Colonic mucosa (tissue), 4 donors: ENCODE results near the gene SRPK2. TPM values are rescaled to one million over a fixed set of nuclear protein-coding genes. Genes with fewer than 3 reads are reported as not detected.
"Not testable (repeated sequence)": the region's sequence is repeated elsewhere in the genome, so short reads cannot be mapped to it uniquely, and the experiment has no call there.

Experiments
- DNase-seq: peaks from one replicate; pipeline ENCODE4 v3.0.0-alpha.2; 2020
- H3K27ac ChIP-seq: fragments of 200-600 bp; one replicate; pipeline ENCODE4 v1.8.0; 2021
- H3K27me3 ChIP-seq: fragments of 200-600 bp; one replicate; pipeline ENCODE4 v1.8.0; 2021
- H3K36me3 ChIP-seq: fragments of 200-600 bp; one replicate; pipeline ENCODE4 v1.8.0; 2021
- H3K4me1 ChIP-seq: fragments of 200-600 bp; one replicate; pipeline ENCODE4 v1.8.0; 2021; ENCODE audit warnings: mild to moderate bottlenecking
- H3K4me3 ChIP-seq: fragments of 200-600 bp; one replicate; pipeline ENCODE4 v1.8.0; 2021
- H3K9ac ChIP-seq, 2 donors: one replicate each; pipeline ENCODE4 v1.7.0; 2013; ENCODE audit warnings: control low read depth in 2 of 2, low read depth in 2 of 2, low read length in 2 of 2
- H3K9me3 ChIP-seq: fragments of 200-600 bp; one replicate; pipeline ENCODE4 v1.8.0; 2021
- intact Hi-C: fragments of 100-400 bp; cut with DNase I; formaldehyde crosslinking; loops from one replicate; pipeline ENCODE4 v1.14.1; 2022
- total RNA-seq, 2 donors: library from RNA; stranded (reverse); fragmentation: NEBNext Ultra II Directional in 1 of 2; extraction: Animal tissue kit (Norgen Biotek cat#: 25700) in 1 of 2; gene quantifications; one replicate each; pipeline ENCODE4 v1.2.1, GENCODE V29; 2021
- TF ChIP-seq, protein P1 (sequence below): fragments of 200-600 bp; IDR thresholded peaks from one replicate; pipeline ENCODE4 v1.8.0; 2022; ENCODE audit warnings: antibody characterized with exemption, mild to moderate bottlenecking
- donor health status: healthy.
- donor health status: DM: no; HTN: no; CAD: no.
- donor health status: DM: no; HTN: no; CAD: no.

SRPK2 gene
- total RNA-seq, 2 donors from 2014 or later = 25.0 to 30.1 TPM

DNA sequence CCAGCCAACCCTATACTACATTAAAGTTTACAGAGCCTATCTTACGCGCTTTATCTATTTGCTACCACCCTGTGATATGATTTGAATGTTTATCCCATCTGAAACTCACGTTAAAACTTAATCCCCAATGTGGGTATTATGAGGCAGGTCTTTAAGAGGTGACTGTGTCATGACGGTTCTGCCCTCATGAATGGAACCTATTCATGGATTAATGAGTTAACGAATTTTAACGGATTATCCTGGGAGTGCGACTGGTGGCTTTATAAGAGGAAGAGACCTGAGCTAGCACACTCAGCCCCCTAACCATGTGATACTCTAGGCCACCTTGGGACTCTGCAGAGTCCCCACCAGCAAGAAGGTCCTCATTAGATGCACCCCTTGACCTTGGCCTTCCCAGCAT, 37.8 kb downstream of the SRPK2 start:
- Histone ChIP-seq H3K27me3 (no peaks in the 10 kb centered on the region), H3K27ac (no peak overlapping the region), H3K9me3 (no peaks in the 10 kb centered on the region), H3K9ac (no peak overlapping the region), H3K4me3 (no peak overlapping the region), H3K4me1 (peaks cover 2% of the 10 kb centered on the region), H3K36me3 (no peaks in the 10 kb centered on the region)
- intact Hi-C loops = no loop called here
- TF ChIP-seq, protein P1, sequence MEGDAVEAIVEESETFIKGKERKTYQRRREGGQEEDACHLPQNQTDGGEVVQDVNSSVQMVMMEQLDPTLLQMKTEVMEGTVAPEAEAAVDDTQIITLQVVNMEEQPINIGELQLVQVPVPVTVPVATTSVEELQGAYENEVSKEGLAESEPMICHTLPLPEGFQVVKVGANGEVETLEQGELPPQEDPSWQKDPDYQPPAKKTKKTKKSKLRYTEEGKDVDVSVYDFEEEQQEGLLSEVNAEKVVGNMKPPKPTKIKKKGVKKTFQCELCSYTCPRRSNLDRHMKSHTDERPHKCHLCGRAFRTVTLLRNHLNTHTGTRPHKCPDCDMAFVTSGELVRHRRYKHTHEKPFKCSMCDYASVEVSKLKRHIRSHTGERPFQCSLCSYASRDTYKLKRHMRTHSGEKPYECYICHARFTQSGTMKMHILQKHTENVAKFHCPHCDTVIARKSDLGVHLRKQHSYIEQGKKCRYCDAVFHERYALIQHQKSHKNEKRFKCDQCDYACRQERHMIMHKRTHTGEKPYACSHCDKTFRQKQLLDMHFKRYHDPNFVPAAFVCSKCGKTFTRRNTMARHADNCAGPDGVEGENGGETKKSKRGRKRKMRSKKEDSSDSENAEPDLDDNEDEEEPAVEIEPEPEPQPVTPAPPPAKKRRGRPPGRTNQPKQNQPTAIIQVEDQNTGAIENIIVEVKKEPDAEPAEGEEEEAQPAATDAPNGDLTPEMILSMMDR = no peak
- no peak for DNase-seq

DNA sequence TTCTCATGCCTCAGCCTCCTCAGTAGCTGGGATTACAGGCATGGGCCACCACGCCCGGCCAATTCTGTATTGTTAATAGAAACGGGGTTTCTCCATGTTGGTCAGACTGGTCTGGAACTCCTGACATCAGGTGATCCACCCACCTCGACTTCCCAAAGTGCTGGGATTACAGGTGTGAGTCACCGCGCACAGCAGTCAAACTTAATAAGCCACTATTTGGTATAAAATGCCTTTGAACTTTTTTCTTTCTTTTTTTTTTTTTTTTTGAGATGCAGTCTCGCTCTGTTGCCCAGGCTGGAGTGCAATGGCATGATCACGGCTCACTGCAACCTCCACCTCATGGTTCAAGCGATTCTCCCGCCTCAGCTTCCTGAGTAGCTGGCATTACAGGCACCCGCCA, 40.5 kb downstream of the SRPK2 start:
- intact Hi-C loops, H3K9ac ChIP-seq: not testable (repeated sequence)

DNA sequence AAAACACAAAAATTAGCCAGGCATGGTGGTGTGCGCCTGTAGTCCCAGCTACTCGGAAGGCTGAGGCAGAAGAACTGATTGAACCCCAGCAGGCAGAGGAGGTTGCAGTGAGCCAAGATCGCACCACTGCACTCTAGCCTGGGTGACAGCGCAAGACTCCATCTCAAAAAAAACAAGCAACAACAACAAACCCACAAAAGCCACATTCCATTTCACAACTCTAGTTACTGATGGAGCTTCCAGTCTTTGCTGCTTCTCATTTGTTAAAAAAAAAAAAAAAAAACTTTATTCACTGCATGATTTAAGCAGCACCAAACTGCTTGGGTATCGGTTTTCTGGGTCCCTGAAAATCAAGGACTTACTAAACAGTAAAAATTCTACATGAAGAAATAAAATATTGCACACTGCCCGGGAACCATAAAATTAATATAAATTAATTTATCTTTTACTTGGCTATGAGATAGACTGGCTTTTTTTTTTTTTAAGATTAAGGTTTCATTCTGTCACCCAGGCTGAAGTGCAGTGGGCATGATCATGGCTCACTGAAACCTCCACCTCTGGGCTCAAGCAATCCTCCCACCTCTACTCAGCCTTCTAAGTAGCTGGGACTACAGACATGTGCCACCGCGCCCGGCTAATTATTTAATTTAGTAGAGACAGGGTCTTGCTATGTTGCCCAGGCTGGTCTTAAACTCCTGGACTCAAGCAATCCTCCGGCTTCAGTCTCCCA, 42.0 kb downstream of the SRPK2 start:
- TF ChIP-seq, protein P1 = no peak
- H3K4me3 ChIP-seq = no peak overlapping the region
- H3K4me1 ChIP-seq = no peaks in the 10 kb centered on the region
- DNase-seq = no peak
- H3K9ac ChIP-seq = no peak overlapping the region
- no peaks in the 10 kb centered on the region for H3K27me3 ChIP-seq
- H3K9me3 ChIP-seq = no peaks in the 10 kb centered on the region
- intact Hi-C loops = no loop called here
- H3K36me3 ChIP-seq = no peaks in the 10 kb centered on the region
- H3K27ac ChIP-seq = no peak overlapping the region

More for the DNA sequence above, 40.5 kb downstream of the SRPK2 start:
- H3K4me3 ChIP-seq, H3K27ac ChIP-seq, H3K9me3 ChIP-seq, H3K4me1 ChIP-seq, H3K36me3 ChIP-seq, DNase-seq, H3K27me3 ChIP-seq: not testable (repeated sequence)

DNA sequence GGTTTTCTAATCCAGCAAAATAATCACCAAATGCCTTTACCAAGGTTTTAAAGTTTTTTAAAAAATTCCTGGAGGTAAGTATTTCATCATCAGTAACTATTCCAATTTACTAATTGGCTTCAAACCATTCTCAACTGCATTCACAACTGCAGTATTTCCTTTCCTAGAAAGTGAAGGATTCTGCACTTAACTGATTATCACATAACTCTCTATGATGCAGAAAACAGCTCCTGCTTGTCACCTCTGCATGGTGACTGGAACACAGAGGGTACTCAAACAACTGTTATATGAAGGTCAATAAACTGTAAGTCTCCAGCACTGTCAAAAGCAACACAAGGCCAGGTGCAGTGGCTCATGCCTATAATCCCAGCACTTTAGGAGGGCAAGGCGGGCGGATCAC, 42.6 kb downstream of the SRPK2 start:
- TF ChIP-seq, protein P1 = no peak
- Histone ChIP-seq H3K36me3 (no peaks in the 10 kb centered on the region), H3K4me3 (no peak overlapping the region), H3K27ac (no peak overlapping the region), H3K4me1 (no peaks in the 10 kb centered on the region), H3K9me3 (no peaks in the 10 kb centered on the region), H3K9ac (no peak overlapping the region), H3K27me3 (no peaks in the 10 kb centered on the region)
- intact Hi-C loops = no loop called here
- DNase-seq = no peak

DNA sequence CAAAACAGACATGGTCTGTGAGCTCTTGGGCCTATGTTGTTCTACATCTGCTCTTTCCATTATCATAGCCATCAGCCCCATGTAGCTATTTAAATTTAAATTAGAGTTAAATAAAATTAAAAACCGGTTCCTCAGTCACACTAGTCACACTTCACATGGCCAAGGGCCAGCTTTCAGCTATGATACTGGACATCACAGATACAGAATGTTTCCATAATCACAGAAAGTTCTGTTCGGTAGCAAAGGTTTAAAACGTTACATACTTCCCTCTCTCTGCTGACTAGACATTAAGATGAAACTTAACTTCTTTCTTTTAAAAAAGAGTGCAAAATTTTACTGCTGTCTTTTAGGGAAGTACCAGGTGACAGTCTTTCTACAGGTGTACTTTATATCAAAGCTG, 43.0 kb downstream of the SRPK2 start:
- H3K36me3 ChIP-seq = no peaks in the 10 kb centered on the region
- intact Hi-C loops = no loop called here
- no peak overlapping the region for H3K9ac ChIP-seq
- no peaks in the 10 kb centered on the region for H3K9me3 ChIP-seq
- H3K4me1 ChIP-seq = no peaks in the 10 kb centered on the region
- H3K27ac ChIP-seq = no peak overlapping the region
- no peaks in the 10 kb centered on the region for H3K27me3 ChIP-seq
- TF ChIP-seq, protein P1 = no peak
- H3K4me3 ChIP-seq = no peak overlapping the region
- no peak for DNase-seq

DNA sequence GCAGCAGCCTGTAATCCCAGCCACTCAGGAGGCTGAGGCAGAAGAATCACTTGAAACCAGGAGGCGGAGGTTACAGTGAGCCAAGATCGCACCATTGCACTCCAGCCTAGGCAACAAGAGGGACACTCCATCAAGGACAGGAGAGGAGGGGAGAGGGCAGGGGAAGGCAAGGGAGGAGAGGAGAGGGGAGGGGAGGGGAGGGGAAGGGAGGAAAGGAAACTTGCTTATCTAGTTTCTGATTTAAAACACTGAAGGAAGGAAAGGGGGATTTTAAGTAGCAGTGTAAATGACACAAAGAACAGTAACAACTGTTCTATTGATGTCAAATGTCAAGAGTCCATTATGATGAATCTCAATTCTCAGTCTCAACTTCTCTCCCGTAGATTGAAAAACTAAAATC, 43.7 kb downstream of the SRPK2 start:
- intact Hi-C loops = no loop called here
- H3K4me3 ChIP-seq = no peak overlapping the region
- H3K27me3 ChIP-seq = no peaks in the 10 kb centered on the region
- H3K36me3 ChIP-seq = no peaks in the 10 kb centered on the region
- TF ChIP-seq, protein P1 = no peak
- no peak overlapping the region for H3K9ac ChIP-seq
- no peaks in the 10 kb centered on the region for H3K4me1 ChIP-seq
- H3K27ac ChIP-seq = no peak overlapping the region
- DNase-seq = no peak
- no peaks in the 10 kb centered on the region for H3K9me3 ChIP-seq
